Measurements from ENCODE around the gene OR10AD1.

- TF ChIP-seq, protein P1, sequence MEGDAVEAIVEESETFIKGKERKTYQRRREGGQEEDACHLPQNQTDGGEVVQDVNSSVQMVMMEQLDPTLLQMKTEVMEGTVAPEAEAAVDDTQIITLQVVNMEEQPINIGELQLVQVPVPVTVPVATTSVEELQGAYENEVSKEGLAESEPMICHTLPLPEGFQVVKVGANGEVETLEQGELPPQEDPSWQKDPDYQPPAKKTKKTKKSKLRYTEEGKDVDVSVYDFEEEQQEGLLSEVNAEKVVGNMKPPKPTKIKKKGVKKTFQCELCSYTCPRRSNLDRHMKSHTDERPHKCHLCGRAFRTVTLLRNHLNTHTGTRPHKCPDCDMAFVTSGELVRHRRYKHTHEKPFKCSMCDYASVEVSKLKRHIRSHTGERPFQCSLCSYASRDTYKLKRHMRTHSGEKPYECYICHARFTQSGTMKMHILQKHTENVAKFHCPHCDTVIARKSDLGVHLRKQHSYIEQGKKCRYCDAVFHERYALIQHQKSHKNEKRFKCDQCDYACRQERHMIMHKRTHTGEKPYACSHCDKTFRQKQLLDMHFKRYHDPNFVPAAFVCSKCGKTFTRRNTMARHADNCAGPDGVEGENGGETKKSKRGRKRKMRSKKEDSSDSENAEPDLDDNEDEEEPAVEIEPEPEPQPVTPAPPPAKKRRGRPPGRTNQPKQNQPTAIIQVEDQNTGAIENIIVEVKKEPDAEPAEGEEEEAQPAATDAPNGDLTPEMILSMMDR (IDR thresholded peaks at IDR 0.05) = peak in 2 of 3 donors; percentile 6 to 27
- peak; percentile 91 for TF ChIP-seq POLR2A (IDR thresholded peaks at IDR 0.05)
- peak; percentile 47 for TF ChIP-seq EP300 (IDR thresholded peaks at IDR 0.05)
These were observed 5.0 kb downstream of the OR10AD1 start for GRCh38 chr12:48197971-48198671.
